AG04450 (cell line): Measurements from ENCODE around the gene ZFAND2A. TPM values are rescaled to one million over a fixed set of nuclear protein-coding genes. Genes with fewer than 3 reads are reported as not detected.
A peak's percentile ranks its signal among the peaks of the same experiment; 100 is the strongest.
"Not testable (repeated sequence)": the region's sequence is repeated elsewhere in the genome, so short reads cannot be mapped to it uniquely, and the experiment has no call there.

Experiments
- CTCF ChIA-PET: fragments of 300-600, 350-600 bp; formaldehyde crosslinking; extraction: SDS; loops from one replicate; lab custom pipeline; 2022; ENCODE audit warnings: antibody characterized with exemption, inconsistent platforms; lab: Charles Lee
- POLR2A ChIA-PET: fragments of 350-600 bp; formaldehyde crosslinking; extraction: SDS; loops from one replicate; lab custom pipeline; 2021; ENCODE audit warnings: antibody characterized with exemption, inconsistent platforms; lab: Yijun Ruan, JAX
- DNase-seq: peaks from one replicate; pipeline ENCODE4 v3.0.0-alpha.2; 2011; ENCODE audit warnings: low read depth, low spot score
- H3K27ac ChIP-seq: one replicate; pipeline ENCODE4 v1.5.1; 2012; ENCODE audit warnings: low read depth, low read length, control low read depth
- H3K27me3 ChIP-seq: one replicate; pipeline ENCODE4 v1.6.0; 2012; ENCODE audit warnings: low read length; ENCODE audit not compliant: control insufficient read depth, insufficient read depth
- H3K4me3 ChIP-seq: 2 replicates; pipeline ENCODE4 v1.5.1; 2011; ENCODE audit warnings: mild to moderate bottlenecking, low read depth, low read length, control low read depth
- H3K9me3 ChIP-seq: 2 replicates; pipeline ENCODE4 v1.5.1; 2012; ENCODE audit warnings: low read length; ENCODE audit not compliant: control insufficient read depth, insufficient read depth
- CTCF ChIP-seq: IDR thresholded peaks from 2 replicates; pipeline ENCODE4 v1.5.1; 2011; ENCODE audit warnings: low read depth, low read length, control low read depth, inconsistent platforms
- polyA plus RNA-seq: library from polyadenylated mRNA; depleted of rRNA; stranded (reverse); fragments of >200 nt; gene quantifications from 2 replicates; pipeline ENCODE4 v1.2.3, GENCODE V29; 2011

ZFAND2A gene
- polyA plus RNA-seq, 1 experiment, result 38.9 TPM

DNA sequence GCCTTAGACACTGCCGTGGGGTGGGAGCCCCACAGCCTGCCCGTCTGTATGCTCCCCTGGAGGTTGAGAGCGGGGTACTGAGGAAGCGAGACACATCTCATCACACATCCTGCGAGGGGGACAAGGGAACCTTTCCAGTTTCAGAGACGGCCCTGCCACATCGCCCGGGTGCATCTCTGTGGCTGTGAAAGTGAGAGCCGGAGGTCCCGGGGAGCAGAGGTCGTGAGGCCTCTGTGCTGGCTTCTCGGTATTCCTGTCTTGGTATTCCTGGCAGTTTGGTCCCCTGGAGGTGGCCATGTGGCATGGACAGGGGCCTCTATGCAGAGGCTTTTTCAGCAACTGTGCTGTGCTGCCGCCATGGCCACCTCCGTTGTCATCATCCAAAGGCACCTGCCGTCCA lies 41.9 kb upstream of the ZFAND2A start:
- DNase-seq, result no peak
- POLR2A ChIA-PET, result no interaction called here
- TF ChIP-seq CTCF, result no peak
- Histone ChIP-seq H3K4me3 (no peak overlapping the region), H3K9me3 (no peaks in the 10 kb centered on the region), H3K27me3 (peaks cover 33% of the 10 kb centered on the region), H3K27ac (no peak overlapping the region)
- CTCF ChIA-PET, result interaction anchor here (0.5 kb wide), 1 partner anchor 23 kb away, joined by 6 read pairs; no protein-coding TSS in a partner anchor

DNA sequence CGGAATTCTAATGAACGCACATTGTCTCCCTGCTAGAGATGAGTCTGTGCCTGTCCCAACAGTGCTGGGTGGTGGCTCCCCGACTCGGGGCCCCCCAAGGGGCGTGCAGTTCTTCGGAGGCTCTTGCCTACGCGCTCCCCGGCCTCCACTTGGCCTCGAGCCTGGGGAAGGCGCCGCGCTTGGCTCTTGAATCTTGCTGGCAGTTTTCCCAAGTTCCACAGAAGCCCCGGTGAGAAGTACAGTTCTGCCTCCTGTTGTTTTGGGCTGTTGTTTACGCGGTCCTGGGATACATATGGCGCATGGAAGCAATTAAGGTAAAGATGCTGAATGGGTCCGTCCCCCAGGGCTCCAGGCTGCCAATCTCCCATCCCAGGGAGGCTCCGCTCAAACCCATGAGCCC lies 40.0 kb upstream of the ZFAND2A start:
- ChIA-PET POLR2A (no interaction called here), CTCF (no interaction called here)
- Histone ChIP-seq H3K4me3 (no peak overlapping the region), H3K27ac (no peak overlapping the region), H3K9me3 (no peaks in the 10 kb centered on the region; the same call in 1 of the 2 replicates), H3K27me3 (peaks cover 31% of the 10 kb centered on the region)
- DNase-seq, result no peak
- TF ChIP-seq CTCF, result no peak

DNA sequence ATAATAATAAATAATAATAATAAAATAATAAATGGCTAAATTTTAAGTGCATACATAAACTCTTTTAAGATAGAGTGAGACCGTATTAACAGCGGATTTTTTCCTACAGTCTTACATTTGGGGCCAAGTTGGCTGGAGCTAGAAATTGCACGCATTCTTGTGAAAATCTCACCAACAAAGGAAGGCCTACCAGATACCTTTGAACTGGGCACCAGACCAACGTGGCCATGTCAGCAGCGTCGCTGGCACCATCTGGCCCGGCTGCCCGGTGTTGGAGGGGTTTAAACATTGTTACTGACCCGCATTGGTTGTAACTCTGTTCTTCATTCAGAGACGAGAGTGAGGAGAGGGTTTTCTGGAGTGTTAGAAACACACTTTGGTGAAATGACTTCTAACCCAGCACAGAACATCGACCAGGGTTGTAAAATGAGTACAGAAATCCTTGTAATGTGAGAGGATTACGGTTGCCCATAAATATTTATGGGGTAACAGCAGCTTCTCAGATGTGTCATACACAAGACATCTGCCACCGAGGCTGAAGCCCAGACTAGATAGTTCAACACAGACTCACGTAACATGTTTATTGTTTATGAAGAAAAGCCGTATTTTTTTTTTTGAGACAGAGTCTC lies 38.1 kb upstream of the ZFAND2A start:
- H3K4me3 ChIP-seq, result peak overlapping the region; percentile 13; the same call in 1 of the 2 replicates
- no peak for TF ChIP-seq CTCF
- no peaks in the 10 kb centered on the region; the same call in 1 of the 2 replicates for H3K9me3 ChIP-seq
- ChIA-PET CTCF (no interaction called here), POLR2A (interaction anchor here (0.5 kb wide), 1 partner anchor 470 kb away, joined by 6 read pairs; no protein-coding TSS in a partner anchor)
- peak; percentile 79 for DNase-seq
- peaks cover 25% of the 10 kb centered on the region for H3K27me3 ChIP-seq
- H3K27ac ChIP-seq, result peak overlapping the region; percentile 90

DNA sequence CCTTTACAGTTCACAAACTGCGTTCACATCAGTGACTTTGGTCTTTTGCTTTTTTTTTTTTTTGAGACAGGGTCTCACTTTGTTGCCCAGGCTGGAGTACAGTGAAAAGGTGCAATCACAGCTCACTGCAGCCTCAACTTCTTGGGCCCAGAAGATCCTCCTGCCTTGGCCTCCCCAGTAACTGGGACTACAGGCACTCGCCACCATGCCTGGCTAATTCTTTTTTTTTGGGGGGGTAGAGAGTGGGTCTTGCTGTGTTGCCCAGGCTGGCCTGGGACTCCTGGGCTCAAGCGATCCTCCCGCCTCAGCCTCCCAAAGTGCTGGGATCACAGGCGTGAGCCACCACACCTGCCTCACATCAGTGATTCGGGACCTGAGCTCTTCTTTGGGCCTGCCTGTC lies 37.0 kb upstream of the ZFAND2A start:
- ChIA-PET POLR2A (interaction anchor here (0.6 kb wide), 1 partner anchor 308 kb away, joined by 3 read pairs; no protein-coding TSS in a partner anchor), CTCF (no interaction called here)
- H3K4me3 ChIP-seq, result no peak overlapping the region
- H3K27me3 ChIP-seq, result peaks cover 21% of the 10 kb centered on the region
- no peak for DNase-seq
- TF ChIP-seq CTCF, result no peak
- H3K27ac ChIP-seq, result no peak overlapping the region
- no peaks in the 10 kb centered on the region; the same call in 1 of the 2 replicates for H3K9me3 ChIP-seq

- H3K9me3 ChIP-seq, DNase-seq, CTCF ChIA-PET, H3K27ac ChIP-seq, H3K4me3 ChIP-seq: not testable (repeated sequence)
- POLR2A ChIA-PET, result interaction anchor here (0.6 kb wide), 1 partner anchor 309 kb away, joined by 3 read pairs; no protein-coding TSS in a partner anchor
- H3K27me3 ChIP-seq, result peaks cover 16% of the 10 kb centered on the region
Measured at GRCh38 chr7:1196441-1196840, 36.4 kb upstream of the ZFAND2A start.
